Measurements from ENCODE around the gene NANOS3. TPM values are rescaled to one million over a fixed set of nuclear protein-coding genes. Genes with fewer than 3 reads are reported as not detected.
A peak's percentile ranks its signal among the peaks of the same experiment; 100 is the strongest.
"Not testable (repeated sequence)": the region's sequence is repeated elsewhere in the genome, so short reads cannot be mapped to it uniquely, and the experiment has no call there.

The NANOS3 gene
- total and polyA plus RNA-seq, 4 donors, result not detected

GRCh38 chr19:13849991-13850909, 26.7 kb upstream of the NANOS3 start:
- peak in 1 of 2 donors; percentile 29 for TF ChIP-seq JUND (IDR thresholded peaks at IDR 0.05)
- TF ChIP-seq, protein P1, sequence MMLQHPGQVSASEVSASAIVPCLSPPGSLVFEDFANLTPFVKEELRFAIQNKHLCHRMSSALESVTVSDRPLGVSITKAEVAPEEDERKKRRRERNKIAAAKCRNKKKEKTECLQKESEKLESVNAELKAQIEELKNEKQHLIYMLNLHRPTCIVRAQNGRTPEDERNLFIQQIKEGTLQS (IDR thresholded peaks at IDR 0.05), result no peak
- 19% methylated on average over 66 of the region's 66 CpGs for WGBS

GRCh38 chr19:13850910-13851733, 25.8 kb upstream of the NANOS3 start:
- peaks cover 0 to 10% (median 8%) of the 10 kb centered on the region in 4 donors for H3K4me1 ChIP-seq (ENCODE audit: control insufficient read depth in 4 of 4, insufficient read depth in 4 of 4, low read length in 3 of 4)
- H3K9ac ChIP-seq (ENCODE audit: low read depth in 1 of 2, low read length in 2 of 2), result no peak overlapping the region
- H3K27me3 ChIP-seq (ENCODE audit: control insufficient read depth in 4 of 4, insufficient read depth in 4 of 4, low read length in 3 of 4), result peaks cover 0 to 3% (median 0%) of the 10 kb centered on the region in 4 donors

More at GRCh38 chr19:13849991-13850909, 26.7 kb upstream of the NANOS3 start:
- H3K36me3 ChIP-seq (ENCODE audit: control insufficient read depth in 4 of 4, insufficient read depth in 3 of 4, low read depth in 1 of 4, low read length in 3 of 4), result no peaks in the 10 kb centered on the region
- DNase-seq (ENCODE audit: low spot score), result peak; percentile 61
- H3K27me3 ChIP-seq (ENCODE audit: control insufficient read depth in 4 of 4, insufficient read depth in 4 of 4, low read length in 3 of 4), result peaks cover 0 to 3% (median 0%) of the 10 kb centered on the region in 4 donors
- H3K4me1 ChIP-seq (ENCODE audit: control insufficient read depth in 4 of 4, insufficient read depth in 4 of 4, low read length in 3 of 4), result peaks cover 0 to 10% (median 8%) of the 10 kb centered on the region in 4 donors
- no peak overlapping the region for H3K9ac ChIP-seq (ENCODE audit: low read depth in 1 of 2, low read length in 2 of 2)
- peak overlapping the region; percentile 72 to 73 for H3K27ac ChIP-seq (ENCODE audit: low read depth in 1 of 2, low read length in 2 of 2)
- no peak overlapping the region for H3K4me3 ChIP-seq (ENCODE audit: low read depth in 1 of 3, low read length in 3 of 3)
- no peaks in the 10 kb centered on the region for H3K9me3 ChIP-seq (ENCODE audit: control insufficient read depth in 4 of 4, low read length in 3 of 4)

DNA sequence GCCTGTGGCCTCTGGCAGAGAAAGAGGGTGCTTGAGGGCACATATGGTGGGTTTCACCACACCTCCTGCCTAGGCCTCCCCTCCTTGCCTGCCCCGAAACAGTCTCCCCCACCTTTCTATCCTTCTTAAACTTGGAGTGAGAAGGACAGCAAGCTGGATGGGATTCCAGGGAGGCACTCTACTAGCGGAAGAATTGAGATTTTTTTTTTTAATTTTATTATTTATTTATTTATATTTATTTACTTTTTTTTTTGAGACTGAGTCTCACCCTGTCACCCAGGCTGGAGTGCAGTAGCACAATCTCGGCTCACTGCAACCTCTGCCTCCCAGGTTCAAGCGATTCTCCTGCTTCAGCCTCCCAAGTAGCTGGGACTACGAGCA, 25.2 kb upstream of the NANOS3 start:
- 91% methylated on average over 5 of the region's 5 CpGs for WGBS
- H3K27me3 ChIP-seq (ENCODE audit: control insufficient read depth in 4 of 4, insufficient read depth in 4 of 4, low read length in 3 of 4); H3K36me3 ChIP-seq (ENCODE audit: control insufficient read depth in 4 of 4, insufficient read depth in 3 of 4, low read depth in 1 of 4, low read length in 3 of 4); H3K9me3 ChIP-seq (ENCODE audit: control insufficient read depth in 4 of 4, low read length in 3 of 4); H3K9ac ChIP-seq (ENCODE audit: low read depth in 1 of 2, low read length in 2 of 2); DNase-seq (ENCODE audit: low spot score); H3K4me3 ChIP-seq (ENCODE audit: low read depth in 1 of 3, low read length in 3 of 3): not testable (repeated sequence)
- Histone ChIP-seq H3K4me1 (ENCODE audit: control insufficient read depth in 4 of 4, insufficient read depth in 4 of 4, low read length in 3 of 4) (peaks cover 0 to 10% (median 8%) of the 10 kb centered on the region in 4 donors), H3K27ac (ENCODE audit: low read depth in 1 of 2, low read length in 2 of 2) (peak overlapping the region; percentile 20 to 27)

More at GRCh38 chr19:13850910-13851733, 25.8 kb upstream of the NANOS3 start:
- TF ChIP-seq YY1 (IDR thresholded peaks at IDR 0.05) (no peak), JUND (IDR thresholded peaks at IDR 0.05) (peak; percentile 65 to 80)
- Histone ChIP-seq H3K27ac (ENCODE audit: low read depth in 1 of 2, low read length in 2 of 2) (peak overlapping the region; percentile 64 to 73), H3K36me3 (ENCODE audit: control insufficient read depth in 4 of 4, insufficient read depth in 3 of 4, low read depth in 1 of 4, low read length in 3 of 4) (no peaks in the 10 kb centered on the region), H3K4me3 (ENCODE audit: low read depth in 1 of 3, low read length in 3 of 3) (no peak overlapping the region), H3K9me3 (ENCODE audit: control insufficient read depth in 4 of 4, low read length in 3 of 4) (no peaks in the 10 kb centered on the region)
- whole genome bisulfite sequencing, result 61% methylated on average over 26 of the region's 26 CpGs
- DNase-seq (ENCODE audit: low spot score), result no peak

GRCh38 chr19:13852171-13852707, 24.7 kb upstream of the NANOS3 start:
- DNase-seq (ENCODE audit: low spot score); H3K36me3 ChIP-seq (ENCODE audit: control insufficient read depth in 4 of 4, insufficient read depth in 3 of 4, low read depth in 1 of 4, low read length in 3 of 4); H3K4me1 ChIP-seq (ENCODE audit: control insufficient read depth in 4 of 4, insufficient read depth in 4 of 4, low read length in 3 of 4); H3K27ac ChIP-seq (ENCODE audit: low read depth in 1 of 2, low read length in 2 of 2); H3K9ac ChIP-seq (ENCODE audit: low read depth in 1 of 2, low read length in 2 of 2); H3K4me3 ChIP-seq (ENCODE audit: low read depth in 1 of 3, low read length in 3 of 3); H3K9me3 ChIP-seq (ENCODE audit: control insufficient read depth in 4 of 4, low read length in 3 of 4); H3K27me3 ChIP-seq (ENCODE audit: control insufficient read depth in 4 of 4, insufficient read depth in 4 of 4, low read length in 3 of 4): not testable (repeated sequence)
- WGBS, result 77% methylated on average over 12 of the region's 12 CpGs

DNA sequence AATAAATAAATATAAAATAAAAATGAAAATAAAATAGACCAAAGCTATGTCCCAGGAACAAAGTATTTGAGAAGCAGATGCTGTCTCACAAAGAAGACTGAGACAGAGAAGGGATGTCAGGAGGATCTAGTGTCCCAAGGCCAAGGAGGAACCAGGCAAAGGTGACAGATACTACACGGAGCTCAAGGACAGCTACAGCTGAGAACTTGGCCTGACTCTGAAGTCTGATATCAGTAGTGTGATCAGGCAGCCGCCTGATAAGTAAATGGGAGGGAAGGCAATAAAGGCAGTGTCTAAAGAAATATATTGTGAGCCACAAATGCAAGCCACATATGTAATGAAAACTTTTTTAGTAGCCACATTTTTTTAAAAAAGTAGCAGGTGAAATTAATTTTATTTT, 20.4 kb upstream of the NANOS3 start:
- no peaks in the 10 kb centered on the region for H3K9me3 ChIP-seq (ENCODE audit: control insufficient read depth in 4 of 4, low read length in 3 of 4)
- H3K36me3 ChIP-seq (ENCODE audit: control insufficient read depth in 4 of 4, insufficient read depth in 3 of 4, low read depth in 1 of 4, low read length in 3 of 4), result no peaks in the 10 kb centered on the region
- no peak overlapping the region for H3K27ac ChIP-seq (ENCODE audit: low read depth in 1 of 2, low read length in 2 of 2)
- no peak overlapping the region for H3K9ac ChIP-seq (ENCODE audit: low read depth in 1 of 2, low read length in 2 of 2)
- DNase-seq (ENCODE audit: low spot score), result no peak
- no peaks in the 10 kb centered on the region for H3K27me3 ChIP-seq (ENCODE audit: control insufficient read depth in 4 of 4, insufficient read depth in 4 of 4, low read length in 3 of 4)
- WGBS, result 46% methylated on average over 2 of the region's 2 CpGs
- peaks cover 0 to 1% (median 0%) of the 10 kb centered on the region in 4 donors for H3K4me1 ChIP-seq (ENCODE audit: control insufficient read depth in 4 of 4, insufficient read depth in 4 of 4, low read length in 3 of 4)
- no peak overlapping the region for H3K4me3 ChIP-seq (ENCODE audit: low read depth in 1 of 3, low read length in 3 of 3)
- TF ChIP-seq REST (IDR thresholded peaks at IDR 0.05) (no peak), JUND (IDR thresholded peaks at IDR 0.05) (no peak), SP1 (IDR thresholded peaks at IDR 0.05) (no peak), RXRA (IDR thresholded peaks at IDR 0.05) (no peak)
- TF ChIP-seq, protein P2, sequence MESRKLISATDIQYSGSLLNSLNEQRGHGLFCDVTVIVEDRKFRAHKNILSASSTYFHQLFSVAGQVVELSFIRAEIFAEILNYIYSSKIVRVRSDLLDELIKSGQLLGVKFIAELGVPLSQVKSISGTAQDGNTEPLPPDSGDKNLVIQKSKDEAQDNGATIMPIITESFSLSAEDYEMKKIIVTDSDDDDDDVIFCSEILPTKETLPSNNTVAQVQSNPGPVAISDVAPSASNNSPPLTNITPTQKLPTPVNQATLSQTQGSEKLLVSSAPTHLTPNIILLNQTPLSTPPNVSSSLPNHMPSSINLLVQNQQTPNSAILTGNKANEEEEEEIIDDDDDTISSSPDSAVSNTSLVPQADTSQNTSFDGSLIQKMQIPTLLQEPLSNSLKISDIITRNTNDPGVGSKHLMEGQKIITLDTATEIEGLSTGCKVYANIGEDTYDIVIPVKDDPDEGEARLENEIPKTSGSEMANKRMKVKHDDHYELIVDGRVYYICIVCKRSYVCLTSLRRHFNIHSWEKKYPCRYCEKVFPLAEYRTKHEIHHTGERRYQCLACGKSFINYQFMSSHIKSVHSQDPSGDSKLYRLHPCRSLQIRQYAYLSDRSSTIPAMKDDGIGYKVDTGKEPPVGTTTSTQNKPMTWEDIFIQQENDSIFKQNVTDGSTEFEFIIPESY (IDR thresholded peaks at IDR 0.05), result no peak
- TF ChIP-seq, protein P3, sequence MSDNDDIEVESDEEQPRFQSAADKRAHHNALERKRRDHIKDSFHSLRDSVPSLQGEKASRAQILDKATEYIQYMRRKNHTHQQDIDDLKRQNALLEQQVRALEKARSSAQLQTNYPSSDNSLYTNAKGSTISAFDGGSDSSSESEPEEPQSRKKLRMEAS (IDR thresholded peaks at IDR 0.05), result no peak

Measured in liver (tissue), 9 donors.